Ovary (tissue), 9 donors: ENCODE results near the gene HYOU1. TPM values are rescaled to one million over a fixed set of nuclear protein-coding genes. Genes with fewer than 3 reads are reported as not detected.

ENCODE experiments used
- DNase-seq, 5 donors: peaks; one replicate each; pipeline ENCODE4 v3.0.0-alpha.2; 2019 to 2020
- H3K27ac ChIP-seq, 2 donors: fragments of 200-600 bp; one replicate each; pipeline versions ENCODE4 v1.5.1 to v1.8.0; 2019 to 2022
- H3K27me3 ChIP-seq: fragments of 200-600 bp; one replicate; pipeline ENCODE4 v1.8.0; 2022
- H3K36me3 ChIP-seq: fragments of 200-600 bp; sonication (generic); one replicate; pipeline ENCODE4 v1.5.1; 2019
- H3K4me1 ChIP-seq: one replicate; pipeline ENCODE4 v1.8.1; 2013; ENCODE audit warnings: mild to moderate bottlenecking, moderate library complexity; ENCODE audit not compliant: insufficient read depth
- H3K4me3 ChIP-seq: fragments of 200-600 bp; sonication (generic); one replicate; pipeline ENCODE4 v1.5.1; 2017
- H3K9me3 ChIP-seq, 2 donors: fragments of 200-600 bp in 1 of 2; sonication (generic) in 1 of 2; one replicate each; pipeline versions ENCODE4 v1.5.1 to v1.8.1; 2013 to 2019; ENCODE audit warnings: mild to moderate bottlenecking in 1 of 2, moderate library complexity in 1 of 2
- CTCF ChIP-seq, 3 donors: fragments of 450-650 bp in 2 of 3; fragments of 200-600 bp in 1 of 3; IDR thresholded peaks; one replicate each; pipeline versions ENCODE4 v1.5.1 to v1.8.0; 2016 to 2022; ENCODE audit warnings: antibody characterized with exemption in 3 of 3, mild to moderate bottlenecking in 1 of 3
- EP300 ChIP-seq: sonication (generic); formaldehyde crosslinking; IDR thresholded peaks from one replicate; pipeline ENCODE4 v1.6.1; 2017; ENCODE audit warnings: antibody characterized with exemption
- POLR2A ChIP-seq: fragments of 450-650 bp; IDR thresholded peaks from one replicate; pipeline ENCODE4 v1.6.1; 2017; ENCODE audit warnings: antibody characterized with exemption, mild to moderate bottlenecking, moderate library complexity
- WGBS, 3 donors: extraction: QIAGEN DNeasy Blood & Tissue Kit in 1 of 3; methylation state at CpG; one replicate each; pipeline versions ENCODE4 v1.1.5 to v1.1.7; 2013 to 2017; 5-methylcytosine and 5-hydroxymethylcytosine counted together
- intact Hi-C, 4 donors: fragments of 100-400 bp; cut with DNase I; formaldehyde crosslinking; loops; one replicate each; pipeline versions ENCODE4 v1.11.0 to v1.15.1; 2022 to 2023
- polyA plus RNA-seq, 2 donors: library from polyadenylated mRNA; stranded (reverse); fragments of 200-250 nt in 1 of 2; fragments of 350-450 nt in 1 of 2; fragmentation: Illumina TruSeq in 1 of 2; extraction: RNeasy Lipid Tissue Mini Kit (QIAGEN cat#74804) in 1 of 2; gene quantifications; one replicate each; pipeline ENCODE4 v1.2.3, GENCODE V29; 2013 to 2014
- total RNA-seq, 7 donors: library from RNA; depleted of rRNA in 2 of 7; stranded (reverse); fragments of >200 nt in 2 of 7; fragmentation: NEBNext Ultra II Directional in 3 of 7; extraction: Animal tissue kit (Norgen Biotek cat#: 25700) in 3 of 7; gene quantifications; one replicate each; pipeline versions ENCODE4 v1.1.0 to v1.2.4, GENCODE V29; 2016 to 2023
- donor health status: DM: no; HTN: no; CAD: no; lungs with moderate emphysema.
- donor health status: DM: no; HTN: no; CAD: no.
- donor health status: Bipolar disorder and iron deficiency.
- donor health status: DM: yes; HTN: yes; CAD: no.
- donor health status: DM: no; HTN: no; CAD: no.
- donor health status: DM: yes; HTN: yes; CAD: no.

HYOU1 gene
- total and polyA plus RNA-seq, 9 donors: 26.5 to 156 (median 69.7) TPM

- intact Hi-C loops: loop anchor here in 1 of 4 donors (10.0 kb wide), 1 partner anchor 240 kb away; the partner anchor contains the start of gene RNF26
- H3K27me3 ChIP-seq: no peaks in the 10 kb centered on the region
- 0 to 1% (median 0%) methylated on average over 69 to 79 of the region's 79 CpGs for WGBS, 3 donors
Measured at GRCh38 chr11:119095066-119095880, 38.3 kb upstream of the HYOU1 start.

GRCh38 chr11:119094816-119095065, 37.7 kb upstream of the HYOU1 start:
- Histone ChIP-seq H3K4me1 (peaks cover 2% of the 10 kb centered on the region), H3K9me3 (no peaks in the 10 kb centered on the region), H3K4me3 (peak overlapping the region; percentile 92), H3K36me3 (no peaks in the 10 kb centered on the region), H3K27me3 (no peaks in the 10 kb centered on the region), H3K27ac (peak overlapping the region; percentile 80 to 96)
- intact Hi-C loops: loop anchor here in 2 of 4 donors (5.0 to 10.0 kb wide), 2 partner anchors 103 to 240 kb away; partner anchors contain the start of gene RNF26 (in 1 of the 2)
- 0 to 3% (median 0%) methylated on average over 5 to 19 of the region's 19 CpGs for WGBS, 3 donors
- TF ChIP-seq EP300 (no peak), CTCF (IDR thresholded peaks at IDR 0.05) (peak in 1 of 3 donors; percentile 68)
- DNase-seq: peak; percentile 81 to 88 (median 86)

More at GRCh38 chr11:119095066-119095880, 38.3 kb upstream of the HYOU1 start:
- Histone ChIP-seq H3K9me3 (no peaks in the 10 kb centered on the region), H3K27ac (peak overlapping the region; percentile 80 to 96), H3K36me3 (no peaks in the 10 kb centered on the region), H3K4me3 (peak overlapping the region; percentile 92), H3K4me1 (peaks cover 2% of the 10 kb centered on the region)
- DNase-seq: peak; percentile 98 to 99 (median 99)
- no peak for TF ChIP-seq EP300
- peak; percentile 99 for TF ChIP-seq POLR2A
- peak in 2 of 3 donors; percentile 70 to 85 for TF ChIP-seq CTCF (IDR thresholded peaks at IDR 0.05)

- Histone ChIP-seq H3K4me1 (peaks cover 2% of the 10 kb centered on the region), H3K36me3 (no peaks in the 10 kb centered on the region), H3K27me3 (no peaks in the 10 kb centered on the region), H3K9me3 (no peaks in the 10 kb centered on the region), H3K4me3 (peak overlapping the region; percentile 92), H3K27ac (peak overlapping the region; percentile 80 to 96)
- no peak for TF ChIP-seq CTCF (IDR thresholded peaks at IDR 0.05)
- no peak for TF ChIP-seq POLR2A
- TF ChIP-seq EP300: no peak
- 0 to 1% (median 1%) methylated on average over 55 to 81 of the region's 81 CpGs for WGBS, 3 donors
- peak; percentile 40 to 71 (median 56) for DNase-seq
- intact Hi-C loops: loop anchor here in 2 of 4 donors (5.0 to 10.0 kb wide), 2 partner anchors 103 to 241 kb away; partner anchors contain the start of gene RNF26 (in 1 of the 2)
Measured at GRCh38 chr11:119093942-119094815, 37.2 kb upstream of the HYOU1 start.
